IMR-90 (cell line): Measurements from ENCODE around the gene SECTM1. TPM values are rescaled to one million over a fixed set of nuclear protein-coding genes. Genes with fewer than 3 reads are reported as not detected.
A peak's percentile ranks its signal among the peaks of the same experiment; 100 is the strongest.

Experiments
- ATAC-seq: fragments of 200-7000 bp; cut with Tn5 transposase; 2 replicates; pipeline ENCODE4 v1.9.1; 2020; ENCODE audit warnings: low read depth, mild to moderate bottlenecking, moderate library complexity
- BruUV-seq: library from RNA; stranded (reverse); fragments of 400-500 nt; replicated peaks from 2 replicates; lab custom pipeline; 2021; lab: Mats Ljungman, UMichigan
- CTCF ChIA-PET: fragments of 300-600 bp; formaldehyde crosslinking; extraction: SDS; loops from one replicate; lab custom pipeline; 2021; ENCODE audit warnings: antibody characterized with exemption; lab: Yijun Ruan, JAX
- POLR2A ChIA-PET: fragments of 300-600 bp; sonication (Branson Sonifier 250); formaldehyde crosslinking; loops from one replicate; lab custom pipeline; 2022; ENCODE audit warnings: antibody characterized with exemption; ENCODE audit not compliant: unreplicated experiment; lab: Charles Lee
- DNase-seq: peaks from one replicate; pipeline ENCODE4 v3.0.0; 2013
- H2AFZ ChIP-seq: replicated peaks from 2 replicates; pipeline ENCODE3; 2013; ENCODE audit warnings: low read length, mild to moderate bottlenecking; ENCODE audit not compliant: poor library complexity
- H2AK5ac ChIP-seq: 2 replicates; pipeline ENCODE4 v1.6.1; 2013; ENCODE audit warnings: low read depth, low read length, inconsistent platforms
- H2AK9ac ChIP-seq: replicated peaks from 2 replicates; pipeline ENCODE3; 2013; ENCODE audit warnings: mild to moderate bottlenecking, low read depth, low read length, moderate library complexity; ENCODE audit not compliant: poor library complexity
- H2BK120ac ChIP-seq: 2 replicates; pipeline ENCODE4 v1.6.1; 2013; ENCODE audit warnings: low read depth, low read length, inconsistent platforms
- H2BK15ac ChIP-seq: 3 replicates; pipeline ENCODE4 v1.6.1; 2013; ENCODE audit warnings: low read depth, low read length, inconsistent platforms
- H2BK20ac ChIP-seq: 2 replicates; pipeline ENCODE4 v1.6.1; 2013; ENCODE audit warnings: low read depth, mild to moderate bottlenecking, inconsistent platforms, low read length, moderate library complexity
- H2BK5ac ChIP-seq: 2 replicates; pipeline ENCODE4 v1.6.1; 2013; ENCODE audit warnings: mild to moderate bottlenecking, low read depth, low read length, inconsistent platforms; ENCODE audit not compliant: poor library complexity, severe bottlenecking
- H3K14ac ChIP-seq: replicated peaks from 2 replicates; pipeline ENCODE4 v1.6.1; 2013; ENCODE audit warnings: low read depth, low read length, inconsistent platforms
- H3K18ac ChIP-seq: 2 replicates; pipeline ENCODE4 v1.6.1; 2013; ENCODE audit warnings: low read depth, low read length, control low read depth
- H3K23ac ChIP-seq: 2 replicates; pipeline ENCODE4 v1.6.1; 2013; ENCODE audit warnings: low read depth, low read length, inconsistent platforms
- H3K27ac ChIP-seq: 2 replicates; pipeline ENCODE4 v1.5.1; 2013; ENCODE audit warnings: mild to moderate bottlenecking, control low read depth, low read length; ENCODE audit not compliant: insufficient read depth
- H3K27me3 ChIP-seq: 2 replicates; pipeline ENCODE4 v1.6.1; 2013; ENCODE audit warnings: low read length; ENCODE audit not compliant: control insufficient read depth, insufficient read depth
- H3K36me3 ChIP-seq: 2 replicates; pipeline ENCODE4 v1.6.1; 2013; ENCODE audit warnings: low read length, mixed read lengths; ENCODE audit not compliant: control insufficient read depth, insufficient read depth
- H3K4ac ChIP-seq: 2 replicates; pipeline ENCODE4 v1.6.1; 2013; ENCODE audit warnings: low read depth, low read length, inconsistent platforms
- H3K4me1 ChIP-seq: 2 replicates; pipeline ENCODE4 v1.6.1; 2013; ENCODE audit warnings: low read length, mixed read lengths; ENCODE audit not compliant: control insufficient read depth, insufficient read depth
- H3K4me2 ChIP-seq: 2 replicates; pipeline ENCODE4 v1.6.1; 2013; ENCODE audit warnings: low read depth, mild to moderate bottlenecking, control low read depth, low read length, moderate library complexity
- H3K4me3 ChIP-seq: 2 replicates; pipeline ENCODE4 v1.5.1; 2013; ENCODE audit warnings: low read depth, mild to moderate bottlenecking, control low read depth, low read length, moderate library complexity; ENCODE audit not compliant: insufficient read depth
- H3K56ac ChIP-seq: 2 replicates; pipeline ENCODE4 v1.6.1; 2013; ENCODE audit warnings: low read length, inconsistent platforms; ENCODE audit not compliant: insufficient read depth; ENCODE audit errors: extremely low read depth
- H3K79me1 ChIP-seq, 2 experiments: 2 replicates each; pipeline ENCODE4 v1.6.1; 2013; ENCODE audit warnings: low read length in 2 of 2, inconsistent platforms in 1 of 2, low read depth in 1 of 2
- H3K9ac ChIP-seq: 2 replicates; pipeline ENCODE4 v1.6.1; 2013; ENCODE audit warnings: low read depth, low read length, control low read depth
- H3K9me1 ChIP-seq: 2 replicates; pipeline ENCODE4 v1.6.1; 2013; ENCODE audit warnings: low read length, inconsistent platforms; ENCODE audit not compliant: insufficient read depth
- H3K9me3 ChIP-seq: 2 replicates; pipeline ENCODE4 v1.6.1; 2013; ENCODE audit warnings: low read length; ENCODE audit not compliant: control insufficient read depth, insufficient read depth
- H4K20me1 ChIP-seq: 2 replicates; pipeline ENCODE4 v1.6.1; 2013; ENCODE audit warnings: low read length, inconsistent platforms; ENCODE audit not compliant: insufficient read depth
- H4K5ac ChIP-seq: 2 replicates; pipeline ENCODE4 v1.6.1; 2013; ENCODE audit warnings: mild to moderate bottlenecking, low read depth, low read length, control low read depth
- H4K8ac ChIP-seq, 2 experiments: 2 replicates each; pipeline ENCODE4 v1.6.1; 2013; ENCODE audit warnings: low read depth in 2 of 2, low read length in 2 of 2, control low read depth in 1 of 2, inconsistent platforms in 1 of 2
- H4K91ac ChIP-seq: 2 replicates; pipeline ENCODE4 v1.6.1; 2013; ENCODE audit warnings: low read depth, low read length, inconsistent platforms; ENCODE audit not compliant: insufficient read depth
- BHLHE40 ChIP-seq: fragments of 150-350 bp; IDR thresholded peaks from 2 replicates; pipeline ENCODE4 v1.6.1; 2016; ENCODE audit warnings: mild to moderate bottlenecking, low read depth, low read length
- CTCF ChIP-seq: conservative IDR thresholded peaks from 2 replicates; pipeline ENCODE4 v1.5.1; 2012; ENCODE audit warnings: mild to moderate bottlenecking, low read depth, low read length, improper control_type of control experiment
- MAZ ChIP-seq: IDR thresholded peaks from 2 replicates; pipeline ENCODE4 v1.6.1; 2012; ENCODE audit warnings: low read depth, mild to moderate bottlenecking, low read length, improper control_type of control experiment, moderate library complexity, borderline replicate concordance
- MXI1 ChIP-seq: IDR thresholded peaks from 2 replicates; pipeline ENCODE4 v1.6.1; 2012; ENCODE audit warnings: low read depth, mild to moderate bottlenecking, low read length, moderate library complexity, borderline replicate concordance
- POLR2A ChIP-seq: IDR thresholded peaks from 2 replicates; pipeline ENCODE4 v1.6.1; 2012; ENCODE audit warnings: mild to moderate bottlenecking, low read depth, low read length
- RCOR1 ChIP-seq: IDR thresholded peaks from 2 replicates; pipeline ENCODE4 v1.6.1; 2012; ENCODE audit warnings: mild to moderate bottlenecking, low read length, improper control_type of control experiment; ENCODE audit not compliant: insufficient replicate concordance
- SMC3 ChIP-seq: fragments of 150-350 bp; IDR thresholded peaks from 2 replicates; pipeline ENCODE4 v1.6.1; 2016; ENCODE audit warnings: low read depth, mild to moderate bottlenecking, antibody characterized with exemption, low read length, moderate library complexity
- WGBS, 2 experiments: methylation state at CpG; one replicate each; pipeline versions ENCODE4 v1.1.5 to v1.1.7; 2013; ENCODE audit warnings: missing lambda C conversion rate in 2 of 2; ENCODE audit not compliant: insufficient read length in 1 of 2; ENCODE audit errors: extremely low coverage in 2 of 2; 5-methylcytosine and 5-hydroxymethylcytosine counted together
- dilution Hi-C: fragments of 300-500 bp; cut with HindIII; formaldehyde crosslinking; loops from one replicate; pipeline ENCODE4 v1.14.3; 2018; ENCODE audit warnings: low sequenced_read_pairs; ENCODE audit not compliant: unreplicated experiment
- in situ Hi-C: fragments of 300-500 bp; cut with MboI; formaldehyde crosslinking; loops from 3 replicates; pipeline ENCODE4 v1.14.3; 2019; ENCODE audit warnings: low sequenced_read_pairs, inconsistent platforms, mixed read lengths
- intact Hi-C: fragments of 100-400 bp; cut with micrococcal nuclease; formaldehyde crosslinking; loops from 2 replicates; pipeline ENCODE4 v1.10.0; 2022
- polyA plus RNA-seq, 3 experiments: library from polyadenylated mRNA; depleted of rRNA; stranded (reverse); fragments of >200 nt; gene quantifications; 2 replicates each; pipeline ENCODE4 v1.2.3, GENCODE V29; 2012; ENCODE audit warnings: low replicate concordance in 1 of 3
- total RNA-seq: library from RNA; depleted of rRNA; stranded (reverse); fragments of >200 nt; gene quantifications from 2 replicates; pipeline ENCODE4 v1.2.3, GENCODE V29; 2012

Gene SECTM1
- total and polyA plus RNA-seq, 2 of the 4 experiments (the other 2 are of a cell fraction): 2.3 to 4.4 TPM

DNA sequence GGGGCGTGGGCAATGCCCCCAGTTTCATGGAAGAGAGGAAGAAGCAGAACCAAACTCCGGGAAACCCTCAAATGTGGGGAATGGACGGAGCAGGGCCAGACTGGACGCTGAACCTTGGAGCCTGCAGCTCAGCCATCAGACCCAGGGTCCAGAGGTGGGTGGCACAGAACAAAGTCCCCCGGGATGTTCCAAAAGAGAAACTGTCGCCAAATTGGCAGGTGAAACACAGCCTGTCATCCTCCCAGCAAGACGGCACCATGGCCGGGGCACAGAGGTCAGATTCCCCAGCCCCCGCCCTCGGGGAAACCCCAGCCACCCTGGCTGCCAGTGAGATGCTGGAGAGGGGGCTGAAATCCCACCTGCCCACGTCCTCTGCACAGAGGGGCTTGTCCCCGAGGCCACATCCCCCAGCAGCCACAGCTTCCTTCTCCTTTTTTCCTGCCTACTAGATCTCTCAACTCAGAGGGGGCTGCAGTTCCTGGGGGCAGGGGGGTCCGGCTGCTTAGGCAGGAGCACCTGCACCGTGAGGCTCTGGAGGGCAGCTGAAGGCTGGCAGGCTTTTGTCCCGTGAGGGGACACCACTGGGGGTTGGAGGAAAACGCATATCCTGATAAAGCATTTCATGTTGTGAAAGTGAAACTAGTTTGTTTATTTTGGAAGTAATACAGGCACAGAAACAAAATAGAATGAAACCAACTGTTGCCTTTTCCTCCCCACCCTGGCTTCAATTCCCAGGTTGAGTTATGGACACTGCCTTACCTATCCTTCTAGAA, 1.2 kb upstream of the SECTM1 start:
- POLR2A ChIA-PET: no interaction called here
- in situ Hi-C loops: no loop called here
- intact Hi-C loops: no loop called here
- CTCF ChIA-PET: no interaction called here
- Histone ChIP-seq H2BK20ac (0 out of 2 replicates have a peak overlapping the region, but pooled peaks have one; percentile 9), H4K8ac (peak overlapping the region in 1 of 2 experiments; percentile 76; a peak in 2 of 4 replicates), H4K5ac (peak overlapping the region; percentile 8), H3K4ac (peak overlapping the region; percentile 56), H2BK5ac (no peak overlapping the region), H3K9me3 (no peaks in the 10 kb centered on the region), H2AFZ (peak overlapping the region; percentile 87), H3K9me1 (peaks cover 7% of the 10 kb centered on the region), H2BK15ac (no peak overlapping the region; the same call in 2 of the 3 replicates), H3K4me1 (peaks cover 32% of the 10 kb centered on the region), H3K9ac (no peak overlapping the region), H3K14ac (peak overlapping the region; percentile 4; the same call in 1 of the 2 replicates), H3K23ac (0 out of 2 replicates have a peak overlapping the region, but pooled peaks have one; percentile 65), H3K27ac (no peak overlapping the region), H3K4me2 (peak overlapping the region; percentile 78), H3K36me3 (no peaks in the 10 kb centered on the region), H3K18ac (no peak overlapping the region), H2AK9ac (peak overlapping the region; percentile 92), H2AK5ac (peak overlapping the region; percentile 76; the same call in 1 of the 2 replicates), H4K91ac (0 out of 2 replicates have a peak overlapping the region, but pooled peaks have one; percentile 6), H4K20me1 (no peaks in the 10 kb centered on the region), H3K56ac (no peak overlapping the region), H2BK120ac (peak overlapping the region; percentile 24; the same call in 1 of the 2 replicates), H3K79me1 (0 out of 4 replicates have a peak, but pooled peaks cover 0 to 3% of the 10 kb centered on the region in 2 experiments), H3K4me3 (peak overlapping the region; percentile 25; the same call in 1 of the 2 replicates), H3K27me3 (0 out of 2 replicates have a peak, but pooled peaks cover 3% of the 10 kb centered on the region)
- TF ChIP-seq MAZ: no peak
- no peak for TF ChIP-seq SMC3
- TF ChIP-seq MXI1: no peak
- no peak for TF ChIP-seq POLR2A
- TF ChIP-seq BHLHE40: peak; percentile 40; the same call in 1 of the 2 replicates
- no peak for TF ChIP-seq RCOR1
- no peak for TF ChIP-seq CTCF
- 61% methylated on average over 5 of the region's 16 CpGs; no CpG with 5 or more reads in 1 of the 2 experiments for WGBS, 2 experiments
- BruUV-seq: no TSS peak
- peak; percentile 22 for DNase-seq
- ATAC-seq: peak; percentile 5; the same call in 1 of the 2 replicates
- dilution Hi-C loops: no loop called here
